ENCODE data around the gene ASPRV1. TPM values are rescaled to one million over a fixed set of nuclear protein-coding genes. Genes with fewer than 3 reads are reported as not detected.
A peak's percentile ranks its signal among the peaks of the same experiment; 100 is the strongest.

Gene ASPRV1
- total and polyA plus RNA-seq, 8 donors: 0.73 to 4.2 (median 3.0) TPM

GRCh38 chr2:69989009-69989408 lies 27.6 kb upstream of the ASPRV1 start:
- Histone ChIP-seq H3K4me1 (peaks cover 0 to 20% of the 10 kb centered on the region in 2 donors), H3K27ac (no peak overlapping the region), H3K9me3 (no peaks in the 10 kb centered on the region), H3K4me3 (no peak overlapping the region), H3K36me3 (peaks cover 0 to 8% of the 10 kb centered on the region in 2 donors), H3K27me3 (no peaks in the 10 kb centered on the region)
- intact Hi-C loops (cut with DNase I): no loop called here
- no peak for ATAC-seq
- TF ChIP-seq CTCF (IDR thresholded peaks at IDR 0.05): no peak
- DNase-seq: no peak

- no peaks in the 10 kb centered on the region for H3K27me3 ChIP-seq
- DNase-seq (no peak), ATAC-seq (no peak)
- no peak overlapping the region for H3K27ac ChIP-seq
- intact Hi-C loops (cut with DNase I): no loop called here
- no peaks in the 10 kb centered on the region for H3K9me3 ChIP-seq
- no peak overlapping the region for H3K4me3 ChIP-seq
- peaks cover 0 to 4% of the 10 kb centered on the region in 2 donors for H3K36me3 ChIP-seq
- H3K4me1 ChIP-seq: peaks cover 0 to 28% of the 10 kb centered on the region in 2 donors
- no peak for TF ChIP-seq CTCF (IDR thresholded peaks at IDR 0.05)
Measured at GRCh38 chr2:69988086-69988635, 26.7 kb upstream of the ASPRV1 start.

- no peak for TF ChIP-seq CTCF (IDR thresholded peaks at IDR 0.05)
- Histone ChIP-seq H3K9me3 (no peaks in the 10 kb centered on the region), H3K27me3 (no peaks in the 10 kb centered on the region), H3K27ac (peak overlapping the region in 1 of 2 donors; percentile 91), H3K4me3 (no peak overlapping the region), H3K36me3 (no peaks in the 10 kb centered on the region), H3K4me1 (peaks cover 0 to 33% of the 10 kb centered on the region in 2 donors)
- intact Hi-C loops (cut with DNase I): no loop called here
- DNase-seq: no peak
- no peak for ATAC-seq
Measured at GRCh38 chr2:69986691-69987090, 25.3 kb upstream of the ASPRV1 start.

- peaks cover 0 to 33% of the 10 kb centered on the region in 2 donors for H3K4me1 ChIP-seq
- peak overlapping the region; percentile 26 to 91 for H3K27ac ChIP-seq
- no peaks in the 10 kb centered on the region for H3K36me3 ChIP-seq
- no peak overlapping the region for H3K4me3 ChIP-seq
- H3K27me3 ChIP-seq: no peaks in the 10 kb centered on the region
- TF ChIP-seq CTCF (IDR thresholded peaks at IDR 0.05): no peak
- DNase-seq (peak in 2 of 4 donors; percentile 20 to 83), ATAC-seq (peak; percentile 78)
- intact Hi-C loops (cut with DNase I): no loop called here
- no peaks in the 10 kb centered on the region for H3K9me3 ChIP-seq
Measured at GRCh38 chr2:69985688-69986087, 24.3 kb upstream of the ASPRV1 start.

- peaks cover 0 to 33% of the 10 kb centered on the region in 2 donors for H3K4me1 ChIP-seq
- no peak overlapping the region for H3K4me3 ChIP-seq
- H3K36me3 ChIP-seq: no peaks in the 10 kb centered on the region
- DNase-seq (no peak), ATAC-seq (no peak)
- no peaks in the 10 kb centered on the region for H3K9me3 ChIP-seq
- intact Hi-C loops (cut with DNase I): no loop called here
- H3K27me3 ChIP-seq: no peaks in the 10 kb centered on the region
- TF ChIP-seq CTCF (IDR thresholded peaks at IDR 0.05): no peak
- peak overlapping the region; percentile 26 to 91 for H3K27ac ChIP-seq
Measured at GRCh38 chr2:69985216-69985615, 23.8 kb upstream of the ASPRV1 start.

All from left lung (tissue), 10 donors.